Activated CD4-positive, alpha-beta T cell treated with anti-CD3 and anti-CD28 coated beads, Interleukin-2, amount 50 U/mL, for 1 hour (primary cell): ENCODE measurements around the gene JUN.

Source experiments
- DNase-seq: peaks from one replicate; pipeline ENCODE4 v3.0.0-alpha.2; 2020

Gene JUN

DNA sequence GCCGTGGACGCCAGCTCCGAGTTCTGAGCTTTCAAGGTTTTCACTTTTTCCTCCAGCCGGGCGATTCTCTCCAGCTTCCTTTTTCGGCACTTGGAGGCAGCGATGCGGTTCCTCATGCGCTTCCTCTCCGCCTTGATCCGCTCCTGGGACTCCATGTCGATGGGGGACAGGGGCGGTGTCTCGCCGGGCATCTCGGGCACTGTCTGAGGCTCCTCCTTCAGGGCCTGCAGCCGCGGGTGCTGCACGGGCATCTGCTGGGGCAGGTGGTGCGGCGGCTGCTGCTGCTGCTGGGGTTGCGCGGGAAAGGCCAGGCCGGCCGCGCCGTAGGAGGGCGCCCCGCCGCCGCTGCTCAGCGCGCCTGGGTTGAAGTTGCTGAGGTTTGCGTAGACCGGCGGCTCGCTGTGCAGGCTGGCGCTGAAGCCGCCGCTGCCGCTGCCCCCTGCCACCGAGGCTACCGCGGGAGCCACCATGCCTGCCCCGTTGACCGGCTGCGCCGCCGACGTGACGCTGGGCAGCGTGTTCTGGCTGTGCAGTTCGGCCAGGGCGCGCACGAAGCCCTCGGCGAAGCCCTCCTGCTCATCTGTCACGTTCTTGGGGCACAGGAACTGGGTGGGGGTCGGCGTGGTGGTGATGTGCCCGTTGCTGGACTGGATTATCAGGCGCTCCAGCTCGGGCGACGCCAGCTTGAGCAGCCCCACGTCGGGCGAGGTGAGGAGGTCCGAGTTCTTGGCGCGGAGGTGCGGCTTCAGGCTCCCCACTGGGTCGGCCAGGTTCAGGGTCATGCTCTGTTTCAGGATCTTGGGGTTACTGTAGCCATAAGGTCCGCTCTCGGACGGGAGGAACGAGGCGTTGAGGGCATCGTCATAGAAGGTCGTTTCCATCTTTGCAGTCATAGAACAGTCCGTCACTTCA lies 1.4 kb downstream of the JUN start:
- peak; percentile 42 for DNase-seq

DNA sequence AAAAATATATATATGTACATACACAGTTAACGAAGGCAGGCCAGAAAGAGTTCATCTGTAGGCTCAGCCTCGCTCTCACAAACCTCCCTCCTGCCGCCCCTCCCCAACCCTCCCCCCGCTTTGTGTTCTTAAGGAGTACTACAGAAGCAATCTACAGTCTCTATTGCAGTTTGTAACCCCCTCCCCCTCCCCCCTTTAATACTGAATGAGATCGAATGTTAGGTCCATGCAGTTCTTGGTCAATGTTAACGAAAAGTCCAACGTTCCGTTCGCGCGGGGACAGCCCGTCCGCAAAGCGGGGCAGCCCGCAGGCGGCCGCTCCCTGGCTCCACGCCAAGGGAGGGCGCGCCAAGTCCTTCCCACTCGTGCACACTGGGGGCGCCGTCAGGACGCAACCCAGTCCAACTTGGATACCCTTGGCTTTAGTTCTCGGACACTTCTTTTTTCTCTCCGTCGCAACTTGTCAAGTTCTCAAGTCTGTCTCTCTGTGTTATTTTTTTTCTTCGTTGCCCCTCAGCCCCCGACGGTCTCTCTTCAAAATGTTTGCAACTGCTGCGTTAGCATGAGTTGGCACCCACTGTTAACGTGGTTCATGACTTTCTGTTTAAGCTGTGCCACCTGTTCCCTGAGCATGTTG lies 2.2 kb downstream of the JUN start:
- DNase-seq: peak; percentile 46

DNA sequence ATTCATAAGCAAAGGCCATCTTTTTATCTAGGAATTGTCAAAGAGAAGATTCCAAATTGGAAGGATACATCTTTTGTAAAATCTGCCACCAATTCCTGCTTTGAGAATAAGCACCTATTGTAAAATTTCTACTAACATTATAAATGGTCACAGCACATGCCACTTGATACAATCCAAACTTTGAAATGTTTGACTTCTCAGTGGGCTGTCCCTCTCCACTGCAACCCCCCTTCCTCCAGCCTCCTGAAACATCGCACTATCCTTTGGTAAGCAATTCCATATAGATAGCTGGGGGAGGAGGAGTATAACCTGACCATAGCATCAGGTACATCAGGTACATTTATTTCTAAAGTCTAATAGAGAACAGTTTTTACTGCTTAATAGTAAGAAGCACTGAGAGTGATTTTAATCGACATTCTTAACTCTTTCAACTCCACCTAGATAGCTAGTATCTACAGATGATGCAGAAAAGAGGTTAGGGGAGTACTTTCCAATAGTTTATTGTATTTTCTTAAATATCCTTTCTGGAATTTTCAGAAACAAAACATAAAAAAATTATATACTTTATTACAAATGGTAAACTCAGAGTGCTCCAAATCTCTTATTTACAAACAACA lies 2.9 kb downstream of the JUN start:
- DNase-seq: peak; percentile 34

DNA sequence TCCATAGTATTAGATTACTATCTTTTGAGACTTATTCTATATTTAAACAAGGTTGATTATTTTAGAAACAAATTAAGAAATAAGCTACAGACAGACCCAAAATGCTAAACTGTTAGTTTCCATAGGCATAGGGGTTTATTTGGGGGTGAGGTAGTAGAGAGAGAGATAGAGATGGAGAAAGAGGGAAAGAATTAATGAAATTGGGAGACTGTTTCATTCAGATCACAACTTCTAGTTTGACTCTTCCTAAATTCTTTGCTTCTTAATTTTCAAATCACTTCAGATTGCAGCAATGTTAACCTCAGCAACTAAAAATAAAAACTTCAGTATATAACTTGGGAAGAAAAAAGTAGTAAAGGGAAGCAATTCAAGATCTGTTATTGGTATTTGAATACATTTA lies 3.4 kb downstream of the JUN start:
- DNase-seq: no peak

DNA sequence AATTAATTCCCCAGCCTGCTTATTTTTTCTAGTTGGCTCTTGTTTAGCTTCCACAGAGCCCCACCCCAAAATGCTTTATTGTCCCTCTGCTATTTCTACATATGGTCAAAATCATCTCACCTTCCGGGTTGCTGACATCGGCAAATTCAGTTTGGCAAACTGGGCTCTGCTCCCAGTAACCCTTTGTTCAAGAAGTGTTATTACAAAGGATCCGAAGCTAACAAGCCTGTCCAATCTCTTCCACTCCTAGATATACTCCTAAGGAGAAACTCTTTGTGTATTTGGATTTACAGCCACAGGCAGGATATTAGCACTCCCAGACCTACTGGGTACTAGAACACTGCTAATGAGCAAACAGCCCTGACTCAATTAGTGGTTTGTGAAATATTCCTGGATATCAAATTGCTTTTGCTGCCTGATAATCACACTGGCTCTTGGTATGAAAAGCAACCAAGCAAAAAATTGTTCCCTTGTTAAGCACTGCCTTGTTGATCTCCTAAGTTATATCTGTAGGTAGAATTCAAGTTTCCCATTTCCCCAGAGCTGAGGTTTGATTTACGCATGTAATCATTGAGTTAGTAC lies 4.0 kb downstream of the JUN start:
- no peak for DNase-seq

DNA sequence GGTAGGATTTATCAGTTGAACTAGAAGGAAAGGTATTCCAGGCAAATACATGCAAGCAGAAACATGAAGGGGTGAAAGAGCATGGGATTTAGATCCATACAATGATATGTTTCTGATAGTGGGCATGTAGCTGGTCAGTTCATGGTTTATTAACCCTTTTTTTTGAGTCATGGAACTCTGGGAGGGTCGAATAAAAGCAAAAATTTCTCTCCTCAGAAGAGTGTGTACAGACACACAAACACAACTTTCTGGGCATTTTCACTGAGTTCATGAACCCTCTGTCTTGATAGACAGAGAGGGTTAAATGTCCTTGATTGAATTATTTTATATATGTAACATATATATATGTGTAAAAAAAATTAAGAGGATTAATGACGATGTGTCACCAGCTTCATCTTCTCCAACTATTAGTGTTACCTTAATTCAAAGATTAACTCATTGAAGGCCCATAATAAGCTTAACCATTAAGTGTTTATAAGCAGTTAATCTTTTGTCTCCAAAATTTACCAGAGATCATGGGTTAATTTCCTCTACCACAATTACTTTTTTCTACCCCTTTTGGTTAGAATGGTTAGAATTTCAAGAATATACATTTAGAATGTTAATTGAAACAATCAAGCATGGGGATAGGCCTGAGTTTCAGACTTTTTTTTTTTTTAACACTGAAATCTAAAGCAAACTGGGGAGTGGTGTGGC lies 4.6 kb downstream of the JUN start:
- no peak for DNase-seq

DNA sequence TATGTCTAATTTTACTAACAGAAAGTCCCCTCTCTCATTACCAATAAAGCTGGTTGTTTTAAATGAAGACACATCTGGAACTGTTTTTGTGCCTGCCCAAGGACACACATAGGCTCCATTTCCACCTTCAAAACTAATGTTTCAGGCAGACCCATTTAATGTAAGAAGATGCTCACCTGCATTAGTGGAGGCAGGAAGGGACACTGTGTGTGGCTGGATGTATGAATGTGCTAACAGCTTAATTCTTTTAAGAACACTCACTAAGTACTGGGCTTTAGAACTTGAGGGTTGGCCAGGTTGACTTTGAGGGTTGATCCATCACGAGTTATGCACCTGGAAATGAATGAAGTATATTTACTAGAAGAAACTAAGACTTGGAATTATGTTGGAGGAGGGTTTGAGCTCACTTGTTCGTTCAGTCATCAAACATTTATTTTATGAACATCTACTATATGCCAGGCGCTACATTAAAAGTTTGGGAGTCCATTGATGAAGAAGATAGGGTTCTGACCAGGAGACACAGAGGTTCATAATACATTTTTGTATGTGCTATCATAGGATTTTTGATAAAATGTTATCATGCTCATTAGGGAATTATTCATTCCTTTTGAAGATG lies 5.4 kb downstream of the JUN start:
- DNase-seq: no peak

DNA sequence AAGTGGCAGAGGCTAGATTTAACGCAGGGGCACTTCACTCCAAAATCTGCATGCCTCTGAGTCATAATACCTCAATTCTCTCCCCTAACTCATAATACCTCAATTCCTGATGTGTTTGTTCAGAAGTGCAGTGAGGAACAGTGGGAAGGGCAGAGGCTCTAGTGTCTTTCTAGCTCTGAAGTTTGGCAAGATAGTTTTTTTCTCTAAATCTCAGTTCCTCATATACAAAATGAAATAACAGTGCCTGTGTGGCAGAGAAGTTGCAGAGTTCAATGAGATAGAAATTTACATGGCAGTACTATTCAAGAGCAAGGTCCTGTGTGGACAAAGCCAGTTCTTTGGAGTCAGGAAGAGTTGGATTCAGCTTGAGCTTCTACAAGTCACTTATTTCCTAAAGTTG lies 9.8 kb downstream of the JUN start:
- no peak for DNase-seq

DNA sequence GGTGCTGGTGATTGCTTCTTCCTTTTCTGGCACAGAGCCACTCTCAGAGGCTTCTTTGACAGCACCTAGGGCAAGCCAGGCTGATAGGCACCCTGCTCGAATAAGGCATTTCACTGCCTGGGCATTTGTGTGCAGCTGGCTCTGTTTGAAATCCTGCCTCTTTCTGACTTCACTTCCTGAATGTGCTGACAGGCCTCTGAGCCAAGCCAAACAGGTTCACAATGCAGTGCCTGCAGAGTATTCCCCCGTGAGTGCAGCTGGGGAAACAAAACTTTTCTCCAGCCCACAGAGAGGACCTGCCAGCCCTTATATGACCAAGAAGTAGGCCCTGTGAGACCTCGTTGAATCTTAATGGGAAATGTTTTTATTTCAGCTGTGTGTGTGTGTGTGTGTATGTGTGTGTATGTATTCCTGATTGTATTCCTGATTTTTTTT lies 10.4 kb downstream of the JUN start:
- no peak for DNase-seq

DNA sequence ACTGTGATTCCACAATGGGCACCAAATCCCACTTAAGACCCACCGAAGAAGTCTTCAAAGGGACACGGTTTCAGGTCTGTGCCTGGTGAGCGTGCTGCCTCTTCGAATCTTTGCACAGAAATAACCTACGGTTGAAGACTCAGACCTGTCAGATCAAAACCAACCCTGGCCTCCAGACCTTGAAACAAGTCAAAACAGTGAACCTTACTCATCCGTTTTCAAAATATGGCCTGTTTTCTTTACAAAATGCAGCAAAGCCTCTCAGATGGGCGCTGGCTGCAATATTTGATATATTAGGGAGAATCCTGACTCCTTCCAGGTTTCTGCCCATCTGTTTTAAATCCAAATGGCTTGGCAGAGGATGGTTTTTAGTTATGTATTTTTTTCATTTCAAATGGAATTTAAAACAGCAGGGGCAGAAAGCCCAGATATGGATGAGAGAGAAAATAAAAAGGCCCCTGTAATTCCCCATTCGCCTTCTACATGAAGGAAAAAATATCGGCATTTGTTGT lies 14.0 kb downstream of the JUN start:
- DNase-seq: no peak

DNA sequence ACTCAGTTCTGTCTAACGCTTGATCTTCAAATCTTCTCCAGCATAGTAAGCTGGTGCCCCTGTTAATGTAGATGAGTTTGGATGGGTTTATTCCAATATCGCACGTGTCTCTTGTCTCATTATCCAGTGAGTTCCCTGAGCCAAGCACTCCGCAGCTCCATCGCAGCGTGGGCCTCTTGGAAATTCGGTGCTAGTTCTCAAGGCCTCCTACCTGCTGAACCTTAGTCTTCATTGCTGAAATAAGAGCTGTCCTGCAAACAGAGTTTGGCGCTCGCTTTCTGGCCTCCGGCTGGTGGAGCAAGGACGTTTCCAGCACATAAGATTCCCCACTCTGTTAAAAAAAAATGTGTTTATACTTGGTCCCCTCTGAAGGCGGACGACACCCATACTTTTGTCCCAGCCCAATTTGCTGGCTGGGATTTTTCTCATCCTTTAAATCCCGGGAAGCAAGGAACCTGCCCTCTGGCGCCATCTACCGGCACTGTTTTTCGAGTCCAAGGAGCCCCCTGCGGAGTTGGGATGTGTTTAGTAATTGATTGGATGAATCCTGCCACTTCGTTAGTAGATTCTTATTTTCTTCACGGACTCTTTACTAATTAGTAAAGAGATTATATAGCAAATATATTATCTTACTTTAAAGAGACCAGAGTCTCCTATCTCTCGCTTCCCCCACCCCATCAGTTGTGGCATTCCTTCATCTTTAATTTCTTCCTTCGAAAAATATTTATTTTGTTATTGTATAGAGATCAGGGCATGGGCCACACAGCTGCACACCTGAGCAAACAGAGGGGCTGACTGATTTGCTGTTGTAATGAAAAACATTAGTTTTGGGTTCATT lies 14.7 kb downstream of the JUN start:
- DNase-seq: peak; percentile 29

DNA sequence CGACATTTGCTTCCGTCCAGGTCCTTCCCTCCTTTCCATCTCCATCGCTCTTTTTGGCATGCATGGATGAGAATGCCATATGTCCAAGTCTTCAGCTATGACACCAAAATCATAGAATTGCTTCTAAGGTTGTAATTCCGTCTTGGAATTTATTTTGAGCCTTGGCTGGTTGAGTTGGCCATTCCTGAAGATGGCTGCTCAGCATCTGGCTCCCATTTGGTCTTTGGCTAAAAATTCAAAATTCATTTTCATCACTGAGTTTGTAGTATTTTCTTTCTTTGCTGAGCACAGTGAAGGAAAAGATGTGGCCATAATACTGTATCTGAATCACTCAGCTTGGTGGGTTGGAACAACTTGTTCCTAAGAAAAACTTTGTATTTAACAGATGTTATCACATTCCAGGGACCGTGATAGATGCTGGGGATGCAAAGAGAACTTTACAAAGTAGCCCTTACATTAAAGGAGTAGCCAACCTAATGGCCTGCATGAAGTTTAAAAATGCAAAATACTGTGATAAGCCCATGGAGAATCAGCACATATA lies 15.6 kb downstream of the JUN start:
- no peak for DNase-seq

DNA sequence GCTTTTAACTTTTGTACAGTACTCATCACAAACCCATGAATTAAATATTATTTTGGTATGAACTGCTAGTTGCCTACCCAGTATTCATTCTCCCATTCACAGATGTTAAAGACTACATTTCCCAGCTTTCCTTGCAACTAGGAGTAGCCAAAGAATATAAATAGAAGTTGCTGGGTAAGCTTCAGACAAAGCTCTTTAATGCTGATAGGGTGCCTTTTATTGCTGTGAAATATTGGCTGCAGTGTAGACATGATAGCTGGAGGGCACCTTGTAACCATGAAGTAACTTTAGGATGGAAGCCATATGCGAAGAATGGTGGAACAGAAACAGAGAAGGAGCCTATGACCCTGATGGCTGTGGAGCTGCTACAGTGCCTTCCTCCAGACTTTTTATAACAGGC lies 16.7 kb downstream of the JUN start:
- DNase-seq: no peak

DNA sequence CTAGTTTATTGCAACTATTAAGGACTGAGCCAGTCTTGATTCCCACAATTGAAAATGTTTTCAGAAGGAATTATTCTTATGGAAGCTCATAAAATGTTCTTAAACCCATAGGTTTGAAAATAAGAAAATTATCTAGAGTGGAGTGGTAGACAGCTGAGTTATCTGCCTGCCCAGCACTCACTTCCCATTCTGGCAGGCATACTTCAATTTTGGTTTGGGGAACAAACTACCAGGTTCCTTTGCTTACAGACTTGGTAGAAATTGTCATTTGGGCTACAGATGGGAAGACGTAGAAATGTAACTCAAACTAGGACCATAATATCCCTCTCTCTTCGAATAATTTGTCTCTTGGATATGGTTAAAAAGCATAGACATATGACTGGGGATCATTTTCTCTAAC lies 18.4 kb downstream of the JUN start:
- DNase-seq: no peak

DNA sequence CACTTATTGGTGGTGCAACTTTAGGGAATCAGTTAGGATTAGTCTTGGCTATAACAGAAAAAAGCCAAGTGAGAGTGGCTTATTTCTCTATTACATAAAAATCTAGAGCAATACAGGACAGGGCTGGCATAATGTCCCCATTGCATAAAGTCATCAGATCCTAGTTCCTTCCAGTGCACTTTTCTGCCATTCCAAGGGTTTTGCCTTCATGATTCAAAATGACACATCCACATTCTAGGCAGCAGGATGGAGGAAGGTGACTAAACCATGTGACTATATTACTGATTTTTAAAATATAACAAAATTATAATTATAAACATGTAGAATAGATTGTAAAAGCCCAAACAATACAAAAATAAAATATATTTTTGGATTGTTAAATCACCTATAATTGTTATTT lies 18.8 kb downstream of the JUN start:
- no peak for DNase-seq

DNA sequence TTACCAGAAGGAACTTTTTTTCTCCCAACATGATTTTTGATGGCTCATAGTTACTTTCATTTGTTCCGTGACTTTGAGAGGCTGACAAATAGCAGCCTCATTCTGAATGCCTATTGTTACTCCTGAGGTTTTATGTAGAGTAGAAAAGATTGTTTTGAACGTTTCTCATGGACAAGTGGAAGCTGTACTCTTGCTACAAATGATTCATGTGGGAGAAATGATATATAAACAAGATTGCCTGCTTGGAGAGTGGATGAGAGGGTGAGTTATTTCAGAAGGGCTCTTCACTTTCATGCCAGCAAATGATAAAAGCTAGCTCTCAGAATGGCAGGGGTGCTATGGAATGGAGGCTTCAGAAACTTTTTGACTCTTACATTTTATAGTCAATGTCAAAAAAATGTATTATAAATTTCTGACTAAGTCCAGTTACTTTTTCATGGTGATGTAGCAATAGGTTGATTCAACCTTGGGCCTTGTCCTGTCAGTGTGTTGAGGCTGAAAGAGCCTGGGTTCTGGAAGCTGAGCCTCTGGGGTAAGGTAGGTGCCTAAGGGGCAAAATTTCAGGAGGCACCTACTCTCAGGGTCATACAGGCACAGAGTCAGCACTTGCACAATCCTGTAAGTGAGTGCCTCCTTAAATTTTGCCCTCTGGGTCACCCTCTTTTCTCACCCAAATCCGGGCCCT lies 19.4 kb downstream of the JUN start:
- no peak for DNase-seq

DNA sequence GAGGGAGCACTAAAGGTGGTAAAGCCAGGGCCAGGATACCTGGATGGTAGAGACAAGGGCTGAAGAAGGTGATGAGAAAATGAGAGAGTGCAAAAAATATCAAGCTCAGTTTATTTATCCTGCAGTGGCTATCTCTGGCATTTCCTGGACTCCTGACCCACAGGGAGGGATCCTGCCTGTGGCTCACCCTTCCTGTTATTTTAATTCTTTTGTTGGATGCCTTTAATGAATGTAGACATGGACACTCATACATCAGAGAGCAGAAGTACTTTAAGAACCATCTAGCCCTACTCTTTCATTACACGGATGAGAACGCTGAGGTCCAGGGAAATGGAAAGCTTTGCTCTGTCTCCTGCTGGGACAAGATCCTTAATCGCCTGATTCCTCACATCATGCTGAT lies 20.6 kb downstream of the JUN start:
- DNase-seq: no peak

DNA sequence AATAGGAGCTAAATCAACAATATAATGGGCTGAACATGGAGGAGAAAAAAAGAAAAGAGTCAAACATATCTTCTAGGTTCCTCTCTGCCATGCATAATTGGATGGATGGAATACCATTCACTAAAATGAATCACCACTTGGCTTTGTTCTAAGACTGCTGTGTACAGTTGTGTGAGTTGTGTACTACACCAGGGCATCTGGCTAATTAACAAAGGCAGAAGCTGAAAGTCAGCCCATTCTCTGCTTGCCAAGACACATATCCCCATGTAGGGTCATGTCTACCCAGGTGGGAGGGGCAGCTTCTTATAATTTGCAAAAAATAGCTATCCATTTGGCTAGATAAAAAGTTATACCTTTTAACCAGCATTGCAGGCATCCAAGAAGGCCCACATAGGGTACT lies 21.0 kb downstream of the JUN start:
- DNase-seq: no peak

DNA sequence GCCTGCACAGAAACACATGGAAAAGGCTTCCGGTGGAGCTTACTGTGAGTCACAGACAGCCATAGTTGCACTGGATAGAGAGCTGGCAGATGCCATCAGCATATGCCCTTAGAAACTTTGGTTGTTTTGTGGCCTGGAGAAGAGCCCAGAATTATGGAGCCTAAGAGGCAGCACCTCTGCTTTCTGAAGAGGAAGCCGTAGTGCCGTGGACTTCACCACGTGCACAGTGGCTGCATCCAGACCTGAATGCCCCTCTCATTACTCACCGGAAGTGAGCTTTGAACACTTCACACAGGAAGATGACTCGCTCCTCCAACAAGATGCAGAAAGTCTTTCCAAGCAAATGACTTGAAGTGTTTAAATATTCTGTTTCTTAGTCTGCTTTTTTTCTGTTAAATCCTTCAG lies 28.4 kb downstream of the JUN start:
- peak; percentile 17 for DNase-seq

DNA sequence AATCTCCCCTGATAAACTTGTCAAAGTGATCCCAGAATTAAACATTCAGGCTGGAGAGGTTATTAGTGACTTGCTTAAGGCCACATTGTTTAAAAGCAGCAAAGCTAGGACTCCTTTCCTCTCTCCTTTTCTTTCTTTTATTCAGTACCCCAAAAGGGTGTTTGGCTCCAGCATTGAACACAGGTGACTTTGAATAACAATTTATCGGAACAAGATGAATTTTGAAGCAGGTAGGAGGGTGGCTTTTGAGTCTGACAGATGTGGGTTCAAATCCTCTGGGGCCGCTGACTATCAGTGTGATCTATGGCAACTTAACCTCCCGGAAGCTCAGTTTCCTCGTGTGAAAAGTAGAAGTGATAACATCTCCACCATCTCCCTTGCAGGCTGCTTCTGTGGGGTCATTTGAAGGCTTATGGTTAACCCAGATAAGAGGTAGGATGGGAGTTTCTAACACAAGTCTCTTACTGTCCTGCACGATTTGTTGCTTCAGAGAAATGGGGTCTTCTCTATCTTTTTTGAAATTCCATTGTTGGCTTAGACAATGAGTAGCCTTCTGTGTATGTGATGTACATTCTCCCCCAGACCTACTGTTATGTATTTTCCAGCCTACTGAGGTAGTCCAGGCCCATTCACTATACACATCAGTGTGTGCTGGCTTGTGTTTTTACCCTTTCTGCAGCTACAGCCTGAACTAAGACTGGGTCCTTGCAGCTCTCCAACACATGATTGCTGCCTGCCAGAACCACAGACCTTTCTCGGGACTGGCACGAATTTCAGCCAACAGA lies 29.0 kb downstream of the JUN start:
- DNase-seq: no peak
